C4-2B (cell line): Measurements from ENCODE around the gene SULT4A1.

Source experiments
- H3K27ac ChIP-seq: fragments of 450-650 bp; 2 replicates; pipeline ENCODE4 v1.5.1; 2017
- ZFX ChIP-seq: fragments of 450-650 bp; IDR thresholded peaks from 2 replicates; pipeline ENCODE4 v1.6.1; 2017
- TF ChIP-seq, protein P1 (sequence below): fragments of 450-650 bp; conservative IDR thresholded peaks from 2 replicates; pipeline ENCODE4 v1.5.1; 2017; ENCODE audit warnings: mild to moderate bottlenecking

SULT4A1 gene

DNA sequence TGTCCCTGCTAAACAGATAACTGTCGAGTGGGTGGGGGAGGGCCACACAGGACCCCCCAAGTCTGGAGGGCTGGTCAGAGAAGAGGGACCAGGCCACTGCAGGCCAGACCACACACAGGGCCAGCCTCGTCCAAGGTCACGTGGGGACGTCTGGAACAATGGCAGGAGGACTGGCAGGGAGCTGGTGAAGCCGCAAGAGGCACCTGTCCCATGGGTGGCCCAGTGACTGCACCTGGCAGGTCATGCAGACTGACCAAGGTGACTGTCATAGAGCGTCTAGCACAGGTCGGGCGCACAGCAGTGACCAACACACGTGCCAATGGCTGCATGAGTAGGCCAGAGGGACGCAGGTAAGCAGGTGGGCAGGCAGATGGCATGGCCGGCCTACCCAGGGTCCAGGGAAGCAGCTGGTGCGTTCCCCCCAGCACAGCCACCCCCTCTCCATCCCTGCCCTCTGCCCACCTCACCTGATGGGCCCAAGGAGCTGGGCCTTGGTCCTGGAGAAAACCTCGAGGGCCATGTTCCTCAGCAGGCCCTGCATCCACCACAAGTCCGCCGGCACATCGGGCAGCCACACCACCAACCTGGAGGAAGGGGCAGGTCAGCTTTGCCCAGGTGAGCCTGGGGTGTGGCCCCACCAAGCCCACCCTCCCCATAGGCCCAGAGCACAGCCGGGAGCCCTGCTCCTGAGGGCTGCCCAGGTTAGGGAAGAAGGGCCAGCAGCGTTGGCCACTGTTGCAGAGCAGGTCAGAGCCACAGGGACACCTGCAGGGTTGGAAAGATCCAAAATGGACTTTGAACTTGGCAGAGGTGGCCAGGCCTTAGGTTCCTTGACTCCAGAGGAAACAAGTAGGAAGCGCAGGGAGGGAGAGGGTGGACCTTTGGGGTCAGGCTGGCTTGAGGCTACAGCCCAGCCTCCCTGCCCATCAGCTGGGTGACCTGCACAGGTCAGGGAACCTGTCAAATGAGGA lies 19.1 kb upstream of the SULT4A1 start:
- H3K27ac ChIP-seq, result no peak overlapping the region
- no peak for TF ChIP-seq ZFX
- TF ChIP-seq, protein P1, sequence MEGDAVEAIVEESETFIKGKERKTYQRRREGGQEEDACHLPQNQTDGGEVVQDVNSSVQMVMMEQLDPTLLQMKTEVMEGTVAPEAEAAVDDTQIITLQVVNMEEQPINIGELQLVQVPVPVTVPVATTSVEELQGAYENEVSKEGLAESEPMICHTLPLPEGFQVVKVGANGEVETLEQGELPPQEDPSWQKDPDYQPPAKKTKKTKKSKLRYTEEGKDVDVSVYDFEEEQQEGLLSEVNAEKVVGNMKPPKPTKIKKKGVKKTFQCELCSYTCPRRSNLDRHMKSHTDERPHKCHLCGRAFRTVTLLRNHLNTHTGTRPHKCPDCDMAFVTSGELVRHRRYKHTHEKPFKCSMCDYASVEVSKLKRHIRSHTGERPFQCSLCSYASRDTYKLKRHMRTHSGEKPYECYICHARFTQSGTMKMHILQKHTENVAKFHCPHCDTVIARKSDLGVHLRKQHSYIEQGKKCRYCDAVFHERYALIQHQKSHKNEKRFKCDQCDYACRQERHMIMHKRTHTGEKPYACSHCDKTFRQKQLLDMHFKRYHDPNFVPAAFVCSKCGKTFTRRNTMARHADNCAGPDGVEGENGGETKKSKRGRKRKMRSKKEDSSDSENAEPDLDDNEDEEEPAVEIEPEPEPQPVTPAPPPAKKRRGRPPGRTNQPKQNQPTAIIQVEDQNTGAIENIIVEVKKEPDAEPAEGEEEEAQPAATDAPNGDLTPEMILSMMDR, result no peak

DNA sequence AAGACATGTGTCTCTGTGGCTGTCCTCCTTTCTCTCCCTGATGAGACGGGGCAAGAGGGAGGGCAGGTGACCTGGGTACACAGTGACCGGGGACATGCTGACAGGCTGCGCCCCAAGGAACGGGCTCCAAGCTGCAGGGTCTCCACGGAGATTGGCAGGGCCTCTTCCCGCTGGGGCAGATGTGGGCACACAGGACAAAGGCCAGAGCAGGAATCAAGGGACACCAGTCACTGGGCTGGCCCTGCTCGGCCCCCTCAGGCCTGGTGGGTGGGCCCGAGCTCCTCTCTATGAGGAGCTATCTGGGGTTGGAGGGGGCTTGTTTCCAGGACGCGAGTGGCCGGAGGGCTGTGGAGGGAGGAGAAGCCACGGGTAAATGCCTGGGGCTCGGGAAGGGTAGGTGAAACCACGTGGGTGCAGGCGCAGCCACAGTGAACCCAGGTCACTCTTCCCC lies 18.3 kb upstream of the SULT4A1 start:
- TF ChIP-seq, protein P1, result no peak
- no peak for TF ChIP-seq ZFX
- H3K27ac ChIP-seq, result no peak overlapping the region

DNA sequence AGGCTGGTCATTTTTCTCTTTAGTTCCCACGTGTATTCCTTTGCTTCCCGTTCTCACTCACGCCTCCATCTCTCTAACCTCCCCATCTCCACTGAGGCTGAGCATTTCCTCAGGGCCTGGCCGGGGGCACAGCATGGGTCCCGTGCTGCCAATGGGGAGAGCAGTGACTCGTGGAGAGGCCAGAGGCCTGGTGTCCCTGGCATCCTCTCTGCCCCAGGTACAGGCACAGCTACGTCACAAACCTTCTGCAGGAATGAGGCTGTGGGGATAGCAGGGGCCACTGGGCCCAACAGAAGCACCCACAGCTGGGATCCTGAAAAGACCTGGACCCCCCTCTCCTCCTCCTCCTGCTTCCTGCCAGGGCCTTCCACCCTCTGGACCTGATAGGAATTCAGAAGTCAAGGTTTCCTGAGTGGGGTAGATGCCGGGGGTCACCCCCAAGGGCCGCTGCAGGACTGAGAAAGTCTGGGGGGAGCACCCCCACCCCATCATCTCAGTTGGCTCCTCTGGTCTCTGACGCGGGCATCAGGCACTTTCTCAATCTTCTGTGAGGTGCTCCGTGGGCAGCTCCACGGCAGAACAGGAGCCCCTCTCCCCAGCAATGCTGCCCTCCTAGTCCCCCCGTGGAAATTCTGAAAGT lies 17.7 kb upstream of the SULT4A1 start:
- no peak overlapping the region for H3K27ac ChIP-seq
- no peak for TF ChIP-seq ZFX
- TF ChIP-seq, protein P1, result no peak

DNA sequence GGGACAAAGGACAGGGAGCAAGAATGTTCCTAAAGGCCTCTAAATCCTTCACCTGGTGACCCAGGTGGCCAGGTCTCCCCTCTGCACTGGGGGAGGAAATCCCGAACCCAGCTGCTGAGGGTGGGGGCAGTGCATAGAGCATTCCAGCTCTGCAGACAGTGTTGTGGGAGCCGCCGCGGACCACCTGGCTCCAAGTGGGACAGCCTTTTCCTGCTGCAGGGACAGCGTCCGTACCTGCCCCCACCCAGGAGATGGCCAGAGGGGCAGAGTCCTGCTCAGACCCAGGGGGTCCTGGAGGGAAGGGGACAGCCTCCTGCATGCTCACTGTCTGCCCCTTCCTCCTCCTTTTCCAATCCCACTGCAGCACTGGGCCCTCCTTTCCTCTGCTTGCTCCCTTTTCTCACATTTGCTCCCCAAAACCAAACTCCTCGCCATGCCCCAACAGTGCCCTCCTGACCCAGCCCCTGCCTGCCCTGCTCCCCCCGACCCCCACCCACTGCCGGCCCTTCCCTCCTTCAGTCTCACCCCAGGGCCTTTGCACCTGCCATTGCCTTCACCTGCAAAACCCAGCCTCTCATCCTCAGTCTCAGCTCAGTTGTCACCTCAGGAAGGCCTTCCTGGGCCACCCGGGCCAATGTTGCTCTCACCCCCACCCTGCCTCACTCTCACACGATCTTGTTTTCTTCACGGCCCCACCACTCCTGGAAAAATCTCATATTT lies 16.7 kb upstream of the SULT4A1 start:
- H3K27ac ChIP-seq, result no peak overlapping the region
- TF ChIP-seq ZFX, result no peak
- TF ChIP-seq, protein P1, result no peak

DNA sequence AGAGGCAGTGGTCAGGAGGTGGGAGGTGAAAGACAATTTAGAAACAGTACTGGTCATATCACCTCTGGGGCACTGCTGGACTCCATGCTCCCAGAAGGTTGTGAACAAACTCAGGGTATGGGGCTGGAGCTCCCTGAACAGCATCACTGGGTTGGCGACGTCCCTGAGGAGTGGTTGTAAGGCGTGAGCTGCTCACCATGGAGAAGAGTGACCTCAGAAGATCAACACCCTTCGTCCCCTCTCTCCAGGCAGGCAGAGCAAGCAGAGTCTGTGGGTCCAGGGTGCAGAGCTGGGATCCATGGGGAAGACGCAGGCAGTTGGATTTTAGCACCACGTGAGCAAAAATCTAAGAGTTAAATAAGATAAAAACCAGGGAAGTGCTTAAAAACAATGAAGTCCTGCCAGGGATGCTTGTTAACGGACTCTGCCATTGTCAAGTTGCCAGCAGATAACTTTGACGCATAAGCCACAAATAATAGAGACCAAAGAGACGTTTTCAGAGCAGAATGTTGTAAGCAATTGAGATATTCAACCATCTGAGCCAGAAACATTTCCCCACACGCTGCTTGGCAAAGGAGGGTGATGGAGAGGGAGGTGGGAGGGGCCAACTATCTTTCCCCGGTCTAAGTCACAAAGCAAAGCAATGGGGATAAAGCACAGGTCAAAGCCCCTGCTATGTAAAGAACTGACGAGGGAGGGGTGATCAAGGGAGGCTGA lies 15.9 kb upstream of the SULT4A1 start:
- no peak for TF ChIP-seq ZFX
- TF ChIP-seq, protein P1, result no peak
- H3K27ac ChIP-seq, result no peak overlapping the region

DNA sequence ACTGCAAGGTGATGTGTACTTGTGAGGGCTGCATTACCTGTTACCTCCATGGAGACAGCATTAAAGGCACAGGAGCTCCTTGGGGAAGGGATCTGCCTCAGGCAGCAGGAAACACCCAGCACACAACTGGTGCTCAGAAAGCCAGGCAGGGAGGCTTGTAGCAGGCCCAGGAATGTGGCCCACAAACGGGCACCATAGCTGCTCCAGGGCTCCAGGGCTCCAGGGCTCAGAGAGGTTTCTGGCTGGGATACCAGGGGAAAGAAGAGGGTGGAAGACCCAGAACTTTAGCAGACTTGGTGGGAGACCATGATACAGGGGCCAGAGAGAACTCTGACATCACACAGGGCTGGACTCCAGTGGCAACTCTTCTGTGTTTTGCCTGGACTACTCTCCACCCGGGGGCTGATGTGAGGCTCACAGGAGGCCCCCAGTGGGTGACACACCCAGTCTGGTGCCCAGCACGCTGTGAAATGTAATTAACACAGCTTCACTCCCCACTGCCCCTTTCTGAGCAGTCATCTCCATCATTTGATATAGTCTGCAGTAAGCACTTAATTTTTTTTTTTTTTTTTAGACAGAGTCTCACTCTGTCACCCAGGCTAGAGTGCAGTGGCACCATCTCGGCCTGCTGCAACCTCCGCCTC lies 14.7 kb upstream of the SULT4A1 start:
- H3K27ac ChIP-seq, result no peak overlapping the region

More for the DNA sequence above, 14.7 kb upstream of the SULT4A1 start:
- TF ChIP-seq, protein P1, result no peak
- TF ChIP-seq ZFX, result no peak
